IMR-90 (cell line): ENCODE results near the gene GPD1. TPM values are rescaled to one million over a fixed set of nuclear protein-coding genes. Genes with fewer than 3 reads are reported as not detected.

Experiments
- ATAC-seq: fragments of 200-7000 bp; cut with Tn5 transposase; 2 replicates; pipeline ENCODE4 v1.9.1; 2020; ENCODE audit warnings: low read depth, mild to moderate bottlenecking, moderate library complexity
- BruUV-seq: library from RNA; stranded (reverse); fragments of 400-500 nt; replicated peaks from 2 replicates; lab custom pipeline; 2021; lab: Mats Ljungman, UMichigan
- CTCF ChIA-PET: fragments of 300-600 bp; formaldehyde crosslinking; extraction: SDS; loops from one replicate; lab custom pipeline; 2021; ENCODE audit warnings: antibody characterized with exemption; lab: Yijun Ruan, JAX
- POLR2A ChIA-PET: fragments of 300-600 bp; sonication (Branson Sonifier 250); formaldehyde crosslinking; loops from one replicate; lab custom pipeline; 2022; ENCODE audit warnings: antibody characterized with exemption; ENCODE audit not compliant: unreplicated experiment; lab: Charles Lee
- DNase-seq: peaks from one replicate; pipeline ENCODE4 v3.0.0; 2013
- H2AFZ ChIP-seq: replicated peaks from 2 replicates; pipeline ENCODE3; 2013; ENCODE audit warnings: low read length, mild to moderate bottlenecking; ENCODE audit not compliant: poor library complexity
- H2AK5ac ChIP-seq: 2 replicates; pipeline ENCODE4 v1.6.1; 2013; ENCODE audit warnings: low read depth, low read length, inconsistent platforms
- H2AK9ac ChIP-seq: replicated peaks from 2 replicates; pipeline ENCODE3; 2013; ENCODE audit warnings: mild to moderate bottlenecking, low read depth, low read length, moderate library complexity; ENCODE audit not compliant: poor library complexity
- H2BK120ac ChIP-seq: 2 replicates; pipeline ENCODE4 v1.6.1; 2013; ENCODE audit warnings: low read depth, low read length, inconsistent platforms
- H2BK15ac ChIP-seq: 3 replicates; pipeline ENCODE4 v1.6.1; 2013; ENCODE audit warnings: low read depth, low read length, inconsistent platforms
- H2BK20ac ChIP-seq: 2 replicates; pipeline ENCODE4 v1.6.1; 2013; ENCODE audit warnings: low read depth, mild to moderate bottlenecking, inconsistent platforms, low read length, moderate library complexity
- H2BK5ac ChIP-seq: 2 replicates; pipeline ENCODE4 v1.6.1; 2013; ENCODE audit warnings: mild to moderate bottlenecking, low read depth, low read length, inconsistent platforms; ENCODE audit not compliant: poor library complexity, severe bottlenecking
- H3K14ac ChIP-seq: replicated peaks from 2 replicates; pipeline ENCODE4 v1.6.1; 2013; ENCODE audit warnings: low read depth, low read length, inconsistent platforms
- H3K18ac ChIP-seq: 2 replicates; pipeline ENCODE4 v1.6.1; 2013; ENCODE audit warnings: low read depth, low read length, control low read depth
- H3K23ac ChIP-seq: 2 replicates; pipeline ENCODE4 v1.6.1; 2013; ENCODE audit warnings: low read depth, low read length, inconsistent platforms
- H3K27ac ChIP-seq: 2 replicates; pipeline ENCODE4 v1.5.1; 2013; ENCODE audit warnings: mild to moderate bottlenecking, control low read depth, low read length; ENCODE audit not compliant: insufficient read depth
- H3K27me3 ChIP-seq: 2 replicates; pipeline ENCODE4 v1.6.1; 2013; ENCODE audit warnings: low read length; ENCODE audit not compliant: control insufficient read depth, insufficient read depth
- H3K36me3 ChIP-seq: 2 replicates; pipeline ENCODE4 v1.6.1; 2013; ENCODE audit warnings: low read length, mixed read lengths; ENCODE audit not compliant: control insufficient read depth, insufficient read depth
- H3K4ac ChIP-seq: 2 replicates; pipeline ENCODE4 v1.6.1; 2013; ENCODE audit warnings: low read depth, low read length, inconsistent platforms
- H3K4me1 ChIP-seq: 2 replicates; pipeline ENCODE4 v1.6.1; 2013; ENCODE audit warnings: low read length, mixed read lengths; ENCODE audit not compliant: control insufficient read depth, insufficient read depth
- H3K4me2 ChIP-seq: 2 replicates; pipeline ENCODE4 v1.6.1; 2013; ENCODE audit warnings: low read depth, mild to moderate bottlenecking, control low read depth, low read length, moderate library complexity
- H3K4me3 ChIP-seq: 2 replicates; pipeline ENCODE4 v1.5.1; 2013; ENCODE audit warnings: low read depth, mild to moderate bottlenecking, control low read depth, low read length, moderate library complexity; ENCODE audit not compliant: insufficient read depth
- H3K56ac ChIP-seq: 2 replicates; pipeline ENCODE4 v1.6.1; 2013; ENCODE audit warnings: low read length, inconsistent platforms; ENCODE audit not compliant: insufficient read depth; ENCODE audit errors: extremely low read depth
- H3K79me1 ChIP-seq, 2 experiments: 2 replicates each; pipeline ENCODE4 v1.6.1; 2013; ENCODE audit warnings: low read length in 2 of 2, inconsistent platforms in 1 of 2, low read depth in 1 of 2
- H3K9ac ChIP-seq: 2 replicates; pipeline ENCODE4 v1.6.1; 2013; ENCODE audit warnings: low read depth, low read length, control low read depth
- H3K9me1 ChIP-seq: 2 replicates; pipeline ENCODE4 v1.6.1; 2013; ENCODE audit warnings: low read length, inconsistent platforms; ENCODE audit not compliant: insufficient read depth
- H3K9me3 ChIP-seq: 2 replicates; pipeline ENCODE4 v1.6.1; 2013; ENCODE audit warnings: low read length; ENCODE audit not compliant: control insufficient read depth, insufficient read depth
- H4K20me1 ChIP-seq: 2 replicates; pipeline ENCODE4 v1.6.1; 2013; ENCODE audit warnings: low read length, inconsistent platforms; ENCODE audit not compliant: insufficient read depth
- H4K5ac ChIP-seq: 2 replicates; pipeline ENCODE4 v1.6.1; 2013; ENCODE audit warnings: mild to moderate bottlenecking, low read depth, low read length, control low read depth
- H4K8ac ChIP-seq, 2 experiments: 2 replicates each; pipeline ENCODE4 v1.6.1; 2013; ENCODE audit warnings: low read depth in 2 of 2, low read length in 2 of 2, control low read depth in 1 of 2, inconsistent platforms in 1 of 2
- H4K91ac ChIP-seq: 2 replicates; pipeline ENCODE4 v1.6.1; 2013; ENCODE audit warnings: low read depth, low read length, inconsistent platforms; ENCODE audit not compliant: insufficient read depth
- BHLHE40 ChIP-seq: fragments of 150-350 bp; IDR thresholded peaks from 2 replicates; pipeline ENCODE4 v1.6.1; 2016; ENCODE audit warnings: mild to moderate bottlenecking, low read depth, low read length
- CEBPB ChIP-seq: IDR thresholded peaks from 2 replicates; pipeline ENCODE4 v1.6.1; 2012; ENCODE audit warnings: low read depth, low read length, improper control_type of control experiment
- CHD1 ChIP-seq: IDR thresholded peaks from 2 replicates; pipeline ENCODE4 v1.6.1; 2012; ENCODE audit warnings: low read depth, low read length, improper control_type of control experiment
- ELK1 ChIP-seq: fragments of 150-350 bp; IDR thresholded peaks from 2 replicates; pipeline ENCODE4 v1.6.1; 2016; ENCODE audit warnings: low read depth, mild to moderate bottlenecking, low read length, moderate library complexity, borderline replicate concordance
- FOS ChIP-seq: fragments of 150-350 bp; IDR thresholded peaks from 2 replicates; pipeline ENCODE4 v1.6.1; 2016; ENCODE audit warnings: low read depth, low read length
- MAFK ChIP-seq: IDR thresholded peaks from 2 replicates; pipeline ENCODE4 v1.6.1; 2012; ENCODE audit warnings: low read depth, low read length, improper control_type of control experiment
- MAZ ChIP-seq: IDR thresholded peaks from 2 replicates; pipeline ENCODE4 v1.6.1; 2012; ENCODE audit warnings: low read depth, mild to moderate bottlenecking, low read length, improper control_type of control experiment, moderate library complexity, borderline replicate concordance
- MXI1 ChIP-seq: IDR thresholded peaks from 2 replicates; pipeline ENCODE4 v1.6.1; 2012; ENCODE audit warnings: low read depth, mild to moderate bottlenecking, low read length, moderate library complexity, borderline replicate concordance
- NFE2L2 ChIP-seq: fragments of 150-350 bp; IDR thresholded peaks from 2 replicates; pipeline ENCODE4 v1.6.1; 2016; ENCODE audit warnings: low read depth, mild to moderate bottlenecking, low read length
- POLR2A ChIP-seq: IDR thresholded peaks from 2 replicates; pipeline ENCODE4 v1.6.1; 2012; ENCODE audit warnings: mild to moderate bottlenecking, low read depth, low read length
- RAD21 ChIP-seq: IDR thresholded peaks from 2 replicates; pipeline ENCODE4 v1.6.1; 2012; ENCODE audit warnings: low read length, improper control_type of control experiment
- RCOR1 ChIP-seq: IDR thresholded peaks from 2 replicates; pipeline ENCODE4 v1.6.1; 2012; ENCODE audit warnings: mild to moderate bottlenecking, low read length, improper control_type of control experiment; ENCODE audit not compliant: insufficient replicate concordance
- RFX5 ChIP-seq: IDR thresholded peaks from 2 replicates; pipeline ENCODE4 v1.8.0; 2012; ENCODE audit warnings: low read depth, mild to moderate bottlenecking, low read length, moderate library complexity
- SMC3 ChIP-seq: fragments of 150-350 bp; IDR thresholded peaks from 2 replicates; pipeline ENCODE4 v1.6.1; 2016; ENCODE audit warnings: low read depth, mild to moderate bottlenecking, antibody characterized with exemption, low read length, moderate library complexity
- WGBS, 2 experiments: methylation state at CpG; one replicate each; pipeline versions ENCODE4 v1.1.5 to v1.1.7; 2013; ENCODE audit warnings: missing lambda C conversion rate in 2 of 2; ENCODE audit not compliant: insufficient read length in 1 of 2; ENCODE audit errors: extremely low coverage in 2 of 2; 5-methylcytosine and 5-hydroxymethylcytosine counted together
- dilution Hi-C: fragments of 300-500 bp; cut with HindIII; formaldehyde crosslinking; loops from one replicate; pipeline ENCODE4 v1.14.3; 2018; ENCODE audit warnings: low sequenced_read_pairs; ENCODE audit not compliant: unreplicated experiment
- in situ Hi-C: fragments of 300-500 bp; cut with MboI; formaldehyde crosslinking; loops from 3 replicates; pipeline ENCODE4 v1.14.3; 2019; ENCODE audit warnings: low sequenced_read_pairs, inconsistent platforms, mixed read lengths
- intact Hi-C: fragments of 100-400 bp; cut with micrococcal nuclease; formaldehyde crosslinking; loops from 2 replicates; pipeline ENCODE4 v1.10.0; 2022
- polyA plus RNA-seq, 3 experiments: library from polyadenylated mRNA; depleted of rRNA; stranded (reverse); fragments of >200 nt; gene quantifications; 2 replicates each; pipeline ENCODE4 v1.2.3, GENCODE V29; 2012; ENCODE audit warnings: low replicate concordance in 1 of 3
- total RNA-seq: library from RNA; depleted of rRNA; stranded (reverse); fragments of >200 nt; gene quantifications from 2 replicates; pipeline ENCODE4 v1.2.3, GENCODE V29; 2012
- TF ChIP-seq, protein P1 (sequence below): conservative IDR thresholded peaks from 2 replicates; pipeline ENCODE4 v1.5.1; 2012; ENCODE audit warnings: mild to moderate bottlenecking, low read depth, low read length, improper control_type of control experiment
- TF ChIP-seq, protein P2 (sequence below): fragments of 150-350 bp; IDR thresholded peaks from 2 replicates; pipeline ENCODE4 v1.6.1; 2017; ENCODE audit warnings: mild to moderate bottlenecking, antibody characterized with exemption, low read length, low read depth

Gene GPD1
- total and polyA plus RNA-seq, 2 of the 4 experiments (the other 2 are of a cell fraction) = 0.05 to 0.18 TPM

DNA sequence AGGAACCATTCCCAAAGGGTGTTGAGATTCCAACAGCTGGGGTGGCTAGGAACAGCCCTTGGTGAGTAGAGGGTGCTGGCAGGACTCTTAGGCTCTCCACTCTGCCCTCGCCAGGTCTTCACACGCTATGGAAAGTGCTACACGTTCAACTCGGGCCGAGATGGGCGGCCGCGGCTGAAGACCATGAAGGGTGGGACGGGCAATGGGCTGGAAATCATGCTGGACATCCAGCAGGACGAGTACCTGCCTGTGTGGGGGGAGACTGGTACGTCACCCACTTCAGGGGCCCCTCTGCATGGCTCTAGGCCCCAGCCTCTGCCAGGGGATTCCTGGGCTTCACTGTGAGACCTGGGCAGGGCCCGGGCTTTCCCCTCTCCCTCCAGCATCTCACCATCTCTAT is 26.7 kb upstream of the GPD1 start:
- dilution Hi-C loops = no loop called here
- Histone ChIP-seq H3K9ac (no peak overlapping the region), H4K5ac (no peak overlapping the region), H2BK15ac (no peak overlapping the region), H2BK5ac (no peak overlapping the region), H4K20me1 (no peaks in the 10 kb centered on the region; the same call in 1 of the 2 replicates), H3K36me3 (no peaks in the 10 kb centered on the region), H3K56ac (no peak overlapping the region), H3K9me1 (no peaks in the 10 kb centered on the region), H4K8ac (no peak overlapping the region), H2BK120ac (no peak overlapping the region), H3K23ac (no peak overlapping the region), H3K4ac (no peak overlapping the region), H3K14ac (no peak overlapping the region), H2BK20ac (no peak overlapping the region), H3K27me3 (no peaks in the 10 kb centered on the region), H3K9me3 (no peaks in the 10 kb centered on the region), H3K4me3 (no peak overlapping the region), H3K79me1 (no peaks in the 10 kb centered on the region), H3K4me2 (no peak overlapping the region), H3K27ac (no peak overlapping the region), H2AFZ (no peak overlapping the region), H3K18ac (no peak overlapping the region), H3K4me1 (peaks cover 3% of the 10 kb centered on the region; the same call in 1 of the 2 replicates), H2AK9ac (no peak overlapping the region), H4K91ac (no peak overlapping the region), H2AK5ac (no peak overlapping the region)
- DNase-seq (no peak), ATAC-seq (no peak)
- ChIA-PET CTCF (interaction anchor here (0.7 kb wide), 1 partner anchor 110 kb away, joined by 4 read pairs; no protein-coding TSS in a partner anchor), POLR2A (no interaction called here)
- TF ChIP-seq RCOR1 = no peak
- TF ChIP-seq RFX5 = no peak
- no peak for TF ChIP-seq MXI1
- no peak for TF ChIP-seq POLR2A
- TF ChIP-seq, protein P1, sequence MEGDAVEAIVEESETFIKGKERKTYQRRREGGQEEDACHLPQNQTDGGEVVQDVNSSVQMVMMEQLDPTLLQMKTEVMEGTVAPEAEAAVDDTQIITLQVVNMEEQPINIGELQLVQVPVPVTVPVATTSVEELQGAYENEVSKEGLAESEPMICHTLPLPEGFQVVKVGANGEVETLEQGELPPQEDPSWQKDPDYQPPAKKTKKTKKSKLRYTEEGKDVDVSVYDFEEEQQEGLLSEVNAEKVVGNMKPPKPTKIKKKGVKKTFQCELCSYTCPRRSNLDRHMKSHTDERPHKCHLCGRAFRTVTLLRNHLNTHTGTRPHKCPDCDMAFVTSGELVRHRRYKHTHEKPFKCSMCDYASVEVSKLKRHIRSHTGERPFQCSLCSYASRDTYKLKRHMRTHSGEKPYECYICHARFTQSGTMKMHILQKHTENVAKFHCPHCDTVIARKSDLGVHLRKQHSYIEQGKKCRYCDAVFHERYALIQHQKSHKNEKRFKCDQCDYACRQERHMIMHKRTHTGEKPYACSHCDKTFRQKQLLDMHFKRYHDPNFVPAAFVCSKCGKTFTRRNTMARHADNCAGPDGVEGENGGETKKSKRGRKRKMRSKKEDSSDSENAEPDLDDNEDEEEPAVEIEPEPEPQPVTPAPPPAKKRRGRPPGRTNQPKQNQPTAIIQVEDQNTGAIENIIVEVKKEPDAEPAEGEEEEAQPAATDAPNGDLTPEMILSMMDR = no peak
- TF ChIP-seq, protein P2, sequence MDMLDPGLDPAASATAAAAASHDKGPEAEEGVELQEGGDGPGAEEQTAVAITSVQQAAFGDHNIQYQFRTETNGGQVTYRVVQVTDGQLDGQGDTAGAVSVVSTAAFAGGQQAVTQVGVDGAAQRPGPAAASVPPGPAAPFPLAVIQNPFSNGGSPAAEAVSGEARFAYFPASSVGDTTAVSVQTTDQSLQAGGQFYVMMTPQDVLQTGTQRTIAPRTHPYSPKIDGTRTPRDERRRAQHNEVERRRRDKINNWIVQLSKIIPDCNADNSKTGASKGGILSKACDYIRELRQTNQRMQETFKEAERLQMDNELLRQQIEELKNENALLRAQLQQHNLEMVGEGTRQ = no peak
- no peak for TF ChIP-seq MAZ
- no peak for TF ChIP-seq NFE2L2
- TF ChIP-seq FOS = no peak
- TF ChIP-seq CEBPB = no peak
- TF ChIP-seq BHLHE40 = no peak
- no peak for TF ChIP-seq ELK1
- TF ChIP-seq RAD21 = no peak
- TF ChIP-seq SMC3 = no peak
- TF ChIP-seq MAFK = no peak
- TF ChIP-seq CHD1 = no peak
- in situ Hi-C loops = no loop called here
- intact Hi-C loops = no loop called here
- 100% methylated on average over 1 of the region's 12 CpGs; no CpG with 5 or more reads in 1 of the 2 experiments for WGBS, 2 experiments
- BruUV-seq = no TSS peak
